GM12892 (cell line): Measurements from ENCODE around the gene MT4.

Source experiments
- POLR2A ChIP-seq: IDR thresholded peaks from 2 replicates; pipeline ENCODE4 v1.6.1; 2011; ENCODE audit warnings: low read depth, low read length, control low read depth
- TAF1 ChIP-seq: IDR thresholded peaks from 2 replicates; pipeline ENCODE4 v1.6.1; 2011; ENCODE audit warnings: low read depth, mild to moderate bottlenecking, control low read depth, low read length, borderline replicate concordance

GRCh38 chr16:56539656-56540055, 25.2 kb upstream of the MT4 start:
- no peak for TF ChIP-seq TAF1
- TF ChIP-seq POLR2A, result no peak
